ENCODE data around the gene KCNN1.
"Not testable (repeated sequence)": the region's sequence is repeated elsewhere in the genome, so short reads cannot be mapped to it uniquely, and the experiment has no call there.

KCNN1 gene

GRCh38 chr19:17977021-17977420 lies 10.1 kb downstream of the KCNN1 start:
- TF ChIP-seq CTCF (IDR thresholded peaks at IDR 0.05; ENCODE audit: extremely low read depth, missing control alignments) = no peak

GRCh38 chr19:17977488-17977887 lies 10.6 kb downstream of the KCNN1 start:
- DNase-seq (ENCODE audit: low spot score) = no peak
- no peak for TF ChIP-seq CTCF (IDR thresholded peaks at IDR 0.05; ENCODE audit: extremely low read depth, missing control alignments)

More at GRCh38 chr19:17977021-17977420, 10.1 kb downstream of the KCNN1 start:
- DNase-seq (ENCODE audit: low spot score) = no peak

- DNase-seq (ENCODE audit: low spot score) = no peak
- no peak for TF ChIP-seq CTCF (IDR thresholded peaks at IDR 0.05; ENCODE audit: extremely low read depth, missing control alignments)
Measured at GRCh38 chr19:17981611-17982010, 14.7 kb downstream of the KCNN1 start.

- DNase-seq (ENCODE audit: low spot score) = no peak
- no peak for TF ChIP-seq CTCF (IDR thresholded peaks at IDR 0.05; ENCODE audit: extremely low read depth, missing control alignments)
Measured at GRCh38 chr19:17982430-17982829, 15.5 kb downstream of the KCNN1 start.

- TF ChIP-seq CTCF (IDR thresholded peaks at IDR 0.05; ENCODE audit: extremely low read depth, missing control alignments) = no peak
- no peak for DNase-seq (ENCODE audit: low spot score)
Measured at GRCh38 chr19:17985037-17985818, 18.3 kb downstream of the KCNN1 start.

GRCh38 chr19:17986569-17986968 lies 19.7 kb downstream of the KCNN1 start:
- not testable (repeated sequence) for DNase-seq (ENCODE audit: low spot score)

- no peak for TF ChIP-seq CTCF (IDR thresholded peaks at IDR 0.05; ENCODE audit: extremely low read depth, missing control alignments)
- DNase-seq (ENCODE audit: low spot score) = no peak
Measured at GRCh38 chr19:17988161-17988560, 21.3 kb downstream of the KCNN1 start.

All from GM20000 (cell line).